Endothelial cell of umbilical vein (primary cell): ENCODE data around the gene ALDH4A1. TPM values are rescaled to one million over a fixed set of nuclear protein-coding genes. Genes with fewer than 3 reads are reported as not detected.

ENCODE experiments used
- BruUV-seq: library from RNA; stranded (reverse); fragments of 400-500 nt; replicated peaks from 2 replicates; lab custom pipeline; 2021; lab: Mats Ljungman, UMichigan
- CTCF ChIA-PET: fragments of 300-600, 350-600 bp; sonication (Branson Sonifier 250); formaldehyde crosslinking; loops from one replicate; lab custom pipeline; 2021; ENCODE audit warnings: antibody characterized with exemption, inconsistent platforms; lab: Charles Lee
- POLR2A ChIA-PET: fragments of 300-600, 350-600 bp; sonication (Branson Sonifier 250); formaldehyde crosslinking; loops from one replicate; lab custom pipeline; 2021; ENCODE audit warnings: antibody characterized with exemption, inconsistent platforms; lab: Charles Lee
- DNase-seq: peaks from one replicate; pipeline ENCODE4 v3.0.0-alpha.2; 2011; ENCODE audit warnings: low read depth, low spot score
- FAIRE-seq: peaks from 2 replicates; lab custom pipeline; 2011; peaks lifted over from hg19 to GRCh38; lab: Jason Lieb, UNC
- H2AFZ ChIP-seq: 2 replicates; pipeline ENCODE4 v1.6.0; 2012; ENCODE audit warnings: low read depth, low read length, control low read depth, inconsistent platforms
- H3K27ac ChIP-seq: 2 replicates; pipeline ENCODE4 v1.5.1; 2011; ENCODE audit warnings: low read depth, mild to moderate bottlenecking, control low read depth, low read length, moderate library complexity; ENCODE audit not compliant: insufficient read depth
- H3K27me3 ChIP-seq, 2 experiments: 2 replicates each; pipeline versions ENCODE4 v1.6.0 to v1.6.1; 2011; ENCODE audit warnings: low read length in 2 of 2, mixed read lengths in 1 of 2; ENCODE audit not compliant: control insufficient read depth in 2 of 2, insufficient read depth in 2 of 2
- H3K36me3 ChIP-seq, 2 experiments: 2 replicates in 1 of 2; 3 replicates in 1 of 2; pipeline ENCODE4 v1.5.1; 2011; ENCODE audit warnings: low read length in 2 of 2, mild to moderate bottlenecking in 1 of 2, moderate library complexity in 1 of 2; ENCODE audit not compliant: control insufficient read depth in 2 of 2, insufficient read depth in 2 of 2; ENCODE audit errors: extremely low read depth in 1 of 2
- H3K4me1 ChIP-seq: 3 replicates; pipeline ENCODE4 v1.5.1; 2011; ENCODE audit warnings: mild to moderate bottlenecking, low read length; ENCODE audit not compliant: control insufficient read depth, insufficient read depth; ENCODE audit errors: extremely low read depth
- H3K4me2 ChIP-seq: 2 replicates; pipeline ENCODE4 v1.6.1; 2011; ENCODE audit warnings: low read length, control low read depth, mixed read lengths; ENCODE audit not compliant: insufficient read depth
- H3K4me3 ChIP-seq, 3 experiments: fragments of 200-600 bp in 1 of 3; sonication (generic), shearing (Covaris generic) in 1 of 3; replicated peaks in 1 of 3; 2 replicates each; pipeline ENCODE4 v1.5.1; 2011 to 2016; ENCODE audit warnings: control low read depth in 3 of 3, low read length in 3 of 3, mild to moderate bottlenecking in 2 of 3, inconsistent platforms in 1 of 3, low read depth in 1 of 3, moderate library complexity in 1 of 3; ENCODE audit not compliant: insufficient read depth in 1 of 3
- H3K79me2 ChIP-seq: 2 replicates; pipeline ENCODE4 v1.6.0; 2012; ENCODE audit warnings: low read length, inconsistent platforms; ENCODE audit not compliant: control insufficient read depth, insufficient read depth
- H3K9ac ChIP-seq: replicated peaks from 2 replicates; pipeline ENCODE3; 2011; ENCODE audit warnings: low read length, control low read depth; ENCODE audit not compliant: insufficient read depth; ENCODE audit errors: extremely low read depth
- H3K9me1 ChIP-seq: replicated peaks from 3 replicates; pipeline ENCODE4 v1.6.0; 2011; ENCODE audit warnings: mild to moderate bottlenecking, low read length; ENCODE audit not compliant: control insufficient read depth, insufficient read depth; ENCODE audit errors: extremely low read depth
- H3K9me3 ChIP-seq: replicated peaks from 2 replicates; pipeline ENCODE4 v1.5.1; 2012; ENCODE audit warnings: low read length, inconsistent platforms; ENCODE audit not compliant: control insufficient read depth, insufficient read depth
- H4K20me1 ChIP-seq: replicated peaks from 2 replicates; pipeline ENCODE3; 2011; ENCODE audit warnings: mild to moderate bottlenecking, low read length; ENCODE audit not compliant: control insufficient read depth, insufficient read depth; ENCODE audit errors: extremely low read depth
- CTCF ChIP-seq, 2 donors: IDR thresholded peaks; 1 replicate in 1 of 2; 2 replicates in 1 of 2; pipeline ENCODE4 v1.5.1; 2011; ENCODE audit warnings: low read length in 2 of 2, mild to moderate bottlenecking in 2 of 2, moderate library complexity in 2 of 2, control low read depth in 1 of 2, inconsistent platforms in 1 of 2, low read depth in 1 of 2; ENCODE audit not compliant: insufficient read depth in 1 of 2; ENCODE audit errors: extremely low read depth in 1 of 2
- EZH2 ChIP-seq: IDR thresholded peaks from 2 replicates; pipeline ENCODE4 v1.6.1; 2012; ENCODE audit warnings: borderline replicate concordance, low read depth, mild to moderate bottlenecking, moderate library complexity, low read length, inconsistent platforms; ENCODE audit not compliant: severe bottlenecking
- FOS ChIP-seq: IDR thresholded peaks from 2 replicates; pipeline ENCODE4 v1.6.1; 2011; ENCODE audit warnings: mild to moderate bottlenecking, low read length, moderate library complexity, borderline replicate concordance; ENCODE audit not compliant: insufficient read depth
- GATA2 ChIP-seq: IDR thresholded peaks from 2 replicates; pipeline ENCODE4 v1.7.0; 2011; ENCODE audit warnings: low read depth, mild to moderate bottlenecking, moderate library complexity, mixed read lengths, low read length; ENCODE audit not compliant: insufficient read length, insufficient read depth
- MAX ChIP-seq: IDR thresholded peaks from 2 replicates; pipeline ENCODE4 v1.6.1; 2011; ENCODE audit not compliant: insufficient read depth, insufficient read length
- MYC ChIP-seq: IDR thresholded peaks from one replicate; pipeline ENCODE4 v1.6.1; 2011; ENCODE audit warnings: mild to moderate bottlenecking, low read depth, low read length
- POLR2A ChIP-seq: IDR thresholded peaks from 2 replicates; pipeline ENCODE4 v1.6.1; 2012; ENCODE audit warnings: low read depth, mild to moderate bottlenecking, control low read depth, low read length
- POLR2AphosphoS5 ChIP-seq: IDR thresholded peaks from 2 replicates; pipeline ENCODE4 v1.6.1; 2012; ENCODE audit warnings: low read depth, mild to moderate bottlenecking, control low read depth, low read length, moderate library complexity; ENCODE audit not compliant: insufficient read depth
- dilution Hi-C: fragments of 300-500 bp; cut with MboI; formaldehyde crosslinking; loops from one replicate; pipeline ENCODE4 v1.15.0; 2019; ENCODE audit warnings: low sequenced_read_pairs; ENCODE audit not compliant: extremely low pct_ligation_motif_present
- intact Hi-C: fragments of 100-400 bp; cut with micrococcal nuclease; formaldehyde crosslinking; loops from one replicate; pipeline ENCODE4 v1.10.0; 2022
- polyA plus RNA-seq, 4 experiments: library from polyadenylated mRNA; depleted of rRNA in 3 of 4; stranded (reverse) in 3 of 4; unstranded in 1 of 4; fragments of >200 nt; gene quantifications; 2 replicates each; pipeline versions ENCODE4 v1.2.1 to v1.2.3, GENCODE V29; 2011 to 2012; ENCODE audit warnings: missing spikeins in 1 of 4
- total RNA-seq: library from RNA; stranded (reverse); gene quantifications from 2 replicates; pipeline ENCODE4 v1.2.3, GENCODE V29; 2021

The ALDH4A1 gene
- total and polyA plus RNA-seq, 2 donors (not counting 3 experiments of a cell fraction or from before 2014, with no cell fraction given) = 17.4 to 18.5 TPM

- peaks cover 0 to 3% of the 10 kb centered on the region in 2 experiments for H3K27me3 ChIP-seq
- no peaks in the 10 kb centered on the region for H3K9me3 ChIP-seq
- no peaks in the 10 kb centered on the region for H4K20me1 ChIP-seq
- CTCF ChIA-PET = no interaction called here
- H3K9ac ChIP-seq = no peak overlapping the region
- no TSS peak for BruUV-seq
- no peak overlapping the region for H3K27ac ChIP-seq
- POLR2A ChIA-PET = no interaction called here
- intact Hi-C loops (no loop called here), dilution Hi-C loops (no loop called here)
- FAIRE-seq = no peak
- no peak overlapping the region for H2AFZ ChIP-seq
- no peaks in the 10 kb centered on the region for H3K36me3 ChIP-seq
- H3K4me3 ChIP-seq = no peak overlapping the region
- H3K79me2 ChIP-seq = no peaks in the 10 kb centered on the region
- no peak for DNase-seq
- no peak overlapping the region for H3K4me2 ChIP-seq
- no peaks in the 10 kb centered on the region for H3K4me1 ChIP-seq
- no peaks in the 10 kb centered on the region for H3K9me1 ChIP-seq
- TF ChIP-seq POLR2AphosphoS5 (no peak), CTCF (IDR thresholded peaks at IDR 0.05; ENCODE audit: extremely low read depth in 1 of 2, insufficient read depth in 1 of 2, low read depth in 1 of 2, low read length in 2 of 2) (no peak), POLR2A (no peak), EZH2 (no peak), MAX (no peak), MYC (no peak), GATA2 (no peak), FOS (no peak)
Measured at GRCh38 chr1:18868801-18869424, 33.4 kb downstream of the ALDH4A1 start.
